ENCODE data around the gene MICAL2. TPM values are rescaled to one million over a fixed set of nuclear protein-coding genes. Genes with fewer than 3 reads are reported as not detected.

The MICAL2 gene
- total and polyA plus RNA-seq, 2 of the 8 experiments (the other 6 are each of a cell fraction or from before 2014, with no cell fraction given), result 1.3 to 4.1 TPM

GRCh38 chr11:12077535-12078280 lies 32.7 kb upstream of the MICAL2 start (continued):
- TF ChIP-seq JUN (IDR thresholded peaks at IDR 0.05; ENCODE audit: low read depth, low read length), result no peak
- TF ChIP-seq SAP30 (IDR thresholded peaks at IDR 0.05; ENCODE audit: insufficient read depth, insufficient replicate concordance, low read length), result no peak
- TF ChIP-seq YY1 (IDR thresholded peaks at IDR 0.05; ENCODE audit: low read depth, low read length), result no peak
- TF ChIP-seq KDM1A (IDR thresholded peaks at IDR 0.05; ENCODE audit: borderline replicate concordance, low read length), result no peak
- no peak for TF ChIP-seq SP1 (IDR thresholded peaks at IDR 0.05; ENCODE audit: low read depth, low read length)

Measured in H1 (cell line).